Nucleus accumbens (tissue), 56 donors: Measurements from ENCODE around the gene NT5DC2.
A peak's percentile ranks its signal among the peaks of the same experiment; 100 is the strongest.
"Not testable (repeated sequence)": the region's sequence is repeated elsewhere in the genome, so short reads cannot be mapped to it uniquely, and the experiment has no call there.

ENCODE experiments used
- DNase-seq, 56 donors: peaks; one replicate each; lab custom pipeline; 2025; lab: John Stamatoyannopoulos, UW

NT5DC2 gene

DNA sequence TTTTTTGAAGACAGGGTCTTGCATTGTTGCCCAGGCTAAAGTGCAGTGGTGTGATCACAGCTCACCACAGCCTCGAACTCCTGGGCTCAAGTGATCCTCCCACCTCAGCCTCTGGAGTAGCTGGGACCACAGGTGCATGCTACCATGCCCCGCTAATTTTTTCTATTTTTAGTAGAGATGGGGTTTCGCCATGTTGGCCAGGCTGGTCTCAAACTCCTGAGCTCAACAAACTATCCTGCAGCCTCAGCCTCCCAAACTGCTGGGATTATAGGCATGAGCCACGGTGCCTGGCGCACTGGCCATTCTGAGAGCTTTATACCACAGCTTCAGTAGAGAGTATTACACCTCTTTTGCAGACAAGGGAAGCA is 7.0 kb downstream of the NT5DC2 start:
- not testable (repeated sequence) for DNase-seq

- DNase-seq, result no peak
Measured at GRCh38 chr3:52525680-52526561, 7.7 kb downstream of the NT5DC2 start.

DNA sequence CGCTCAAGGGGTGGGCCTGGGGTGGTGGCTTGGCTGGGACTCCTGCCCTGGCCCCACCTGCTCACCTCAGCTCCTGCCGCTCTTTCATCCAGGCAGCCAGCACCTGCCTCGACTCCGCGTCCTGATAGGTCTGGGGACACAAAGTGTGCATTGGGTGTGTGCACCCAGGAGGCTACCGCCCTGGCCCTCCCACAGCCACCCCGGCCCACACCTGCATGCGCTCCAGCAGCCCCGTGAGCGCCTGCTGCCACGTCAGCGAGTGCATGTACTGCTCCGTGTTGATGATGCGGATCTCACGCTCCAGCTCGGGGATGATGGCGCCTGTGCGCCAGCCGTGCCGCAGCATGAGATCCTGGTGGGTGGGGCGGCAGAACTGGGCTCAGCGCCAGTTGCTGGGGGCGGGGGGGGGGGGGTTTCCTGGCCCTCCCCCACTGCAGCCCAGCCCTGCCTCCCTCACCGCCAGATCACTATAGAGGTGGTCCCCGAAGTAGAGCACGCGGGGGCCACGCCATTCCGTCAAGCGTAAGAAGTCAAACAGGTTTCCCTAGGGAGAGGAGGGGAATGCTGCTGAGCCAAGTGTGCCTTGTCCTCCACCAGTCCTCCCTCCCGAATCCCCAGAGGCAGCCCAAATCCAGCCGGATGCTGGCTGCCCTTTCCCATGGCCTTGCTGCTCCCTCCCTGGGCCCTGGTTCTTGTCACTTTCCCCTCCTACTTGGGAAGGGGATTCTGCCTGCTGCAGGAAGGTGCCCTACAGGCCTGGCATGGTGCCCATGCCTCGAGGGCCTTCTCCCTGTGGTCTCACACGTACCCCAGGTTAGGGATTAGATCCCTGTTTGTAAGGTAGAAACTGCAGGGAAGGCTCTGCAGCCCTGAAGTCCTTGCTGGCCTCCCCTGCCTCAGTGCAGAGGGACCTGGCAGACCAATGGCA is 8.6 kb downstream of the NT5DC2 start:
- no peak for DNase-seq

DNA sequence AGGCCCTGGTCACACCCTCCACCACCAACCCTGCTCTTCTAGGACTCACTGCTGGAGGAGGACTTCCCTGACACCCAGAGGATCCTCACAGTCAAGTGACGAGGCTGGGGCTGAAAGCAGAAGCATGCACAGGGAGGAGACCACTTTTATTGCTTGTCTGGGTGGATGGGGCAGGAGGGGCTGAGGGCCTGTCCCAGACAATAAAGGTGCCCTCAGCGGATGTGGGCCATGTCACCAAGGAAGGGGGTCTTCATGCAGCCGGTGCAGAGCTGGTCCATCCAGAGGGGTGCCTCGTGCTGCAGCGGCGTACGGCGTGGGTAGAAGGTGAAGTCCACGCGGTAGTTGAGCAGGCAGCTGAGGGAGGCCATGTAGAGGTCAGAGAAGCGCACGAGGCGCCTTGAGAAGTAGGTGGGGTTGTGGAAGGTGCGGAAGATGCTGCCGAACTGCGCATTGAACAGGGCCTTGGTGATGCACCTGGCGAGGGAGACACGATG is 9.4 kb downstream of the NT5DC2 start:
- no peak for DNase-seq

- DNase-seq, result no peak
Measured at GRCh38 chr3:52523386-52524257, 10.0 kb downstream of the NT5DC2 start.

DNA sequence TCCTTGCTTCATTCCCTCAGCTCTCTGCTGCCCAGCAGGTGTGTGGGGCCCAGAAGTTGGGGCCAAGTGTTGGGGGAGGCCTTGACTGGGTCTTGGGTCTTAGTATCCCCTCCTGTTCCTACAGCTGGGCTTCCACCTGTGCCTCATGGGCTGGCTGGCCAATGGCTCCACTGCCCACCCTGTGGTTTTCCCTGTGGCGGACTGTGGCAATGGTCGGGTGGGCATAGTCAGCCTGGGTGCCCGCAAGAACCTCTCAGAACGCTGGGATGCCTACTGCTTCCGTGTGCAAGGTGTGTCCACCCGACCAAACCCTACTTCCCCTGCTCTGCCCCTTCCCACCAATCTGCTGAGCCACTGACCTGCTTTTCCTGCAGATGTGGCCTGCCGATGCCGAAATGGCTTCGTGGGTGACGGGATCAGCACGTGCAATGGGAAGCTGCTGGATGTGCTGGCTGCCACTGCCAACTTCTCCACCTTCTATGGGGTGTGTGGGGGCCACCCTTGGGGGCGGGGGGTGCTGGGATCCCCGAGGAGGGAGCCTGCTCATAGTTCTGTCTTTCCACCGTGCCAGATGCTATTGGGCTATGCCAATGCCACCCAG is 10.9 kb downstream of the NT5DC2 start:
- no peak for DNase-seq

GRCh38 chr3:52521881-52522650 is 11.6 kb downstream of the NT5DC2 start:
- DNase-seq, result no peak

GRCh38 chr3:52521488-52521824 is 12.2 kb downstream of the NT5DC2 start:
- no peak for DNase-seq

GRCh38 chr3:52520716-52521487 is 12.8 kb downstream of the NT5DC2 start:
- no peak for DNase-seq

DNA sequence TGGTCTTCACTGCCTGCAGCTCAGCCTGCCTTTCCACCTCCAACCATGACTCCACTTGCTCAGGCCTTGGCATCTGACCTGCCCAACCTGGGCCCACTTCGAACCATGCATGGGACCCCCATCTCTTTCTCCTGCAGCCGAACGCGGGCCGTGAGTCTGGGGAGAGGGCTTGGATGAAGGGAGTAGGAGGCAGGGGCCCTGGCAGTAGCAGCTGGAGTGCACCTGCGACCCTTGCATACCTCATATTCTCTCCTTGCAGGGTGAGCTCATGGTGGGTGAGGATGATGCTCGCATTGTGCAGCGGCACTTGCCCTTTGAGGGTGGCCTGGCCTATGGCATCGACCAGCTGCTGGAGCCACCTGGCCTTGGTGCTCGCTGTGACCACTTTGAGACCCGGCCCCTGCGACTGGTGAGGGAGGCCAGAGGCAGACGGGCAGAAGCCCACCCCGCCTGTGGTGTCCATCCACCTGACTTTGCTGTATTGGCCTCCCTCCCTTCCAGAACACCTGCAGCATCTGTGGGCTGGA is 13.5 kb downstream of the NT5DC2 start:
- DNase-seq, result no peak

- no peak for DNase-seq
Measured at GRCh38 chr3:52519445-52520140, 14.1 kb downstream of the NT5DC2 start.

DNA sequence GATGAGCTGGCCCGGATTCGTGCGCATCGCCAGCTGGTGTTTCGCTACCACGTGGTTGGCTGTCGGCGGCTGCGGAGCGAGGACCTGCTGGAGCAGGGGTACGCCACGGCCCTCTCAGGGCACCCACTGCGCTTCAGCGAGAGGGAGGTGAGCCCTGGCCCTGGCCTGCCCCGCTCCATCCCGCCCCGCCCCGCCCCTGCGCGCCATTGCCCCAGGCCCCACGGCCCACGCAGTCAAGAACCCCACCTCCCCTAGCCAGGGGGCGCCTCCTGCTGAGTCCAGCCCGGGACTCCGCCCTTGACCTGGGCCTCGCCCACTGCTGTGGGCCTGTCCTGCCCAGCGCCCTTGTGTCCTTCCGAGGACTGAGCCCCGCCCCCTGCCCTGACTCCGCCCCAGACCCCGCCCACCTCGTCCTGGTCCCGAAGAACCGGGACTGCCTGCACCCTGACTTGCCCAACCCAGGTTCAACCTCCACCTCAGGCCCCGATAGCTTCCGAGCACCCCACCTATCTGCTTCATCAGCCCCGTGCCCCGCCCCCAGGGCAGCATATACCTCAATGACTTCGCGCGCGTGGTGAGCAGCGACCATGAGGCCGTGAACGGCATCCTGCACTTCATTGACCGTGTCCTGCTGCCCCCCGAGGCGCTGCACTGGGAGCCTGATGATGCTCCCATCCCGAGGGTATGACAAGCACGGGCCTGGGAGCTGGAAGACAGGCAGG is 14.8 kb downstream of the NT5DC2 start:
- DNase-seq, result peak in 1 of 56 donors; percentile 45

DNA sequence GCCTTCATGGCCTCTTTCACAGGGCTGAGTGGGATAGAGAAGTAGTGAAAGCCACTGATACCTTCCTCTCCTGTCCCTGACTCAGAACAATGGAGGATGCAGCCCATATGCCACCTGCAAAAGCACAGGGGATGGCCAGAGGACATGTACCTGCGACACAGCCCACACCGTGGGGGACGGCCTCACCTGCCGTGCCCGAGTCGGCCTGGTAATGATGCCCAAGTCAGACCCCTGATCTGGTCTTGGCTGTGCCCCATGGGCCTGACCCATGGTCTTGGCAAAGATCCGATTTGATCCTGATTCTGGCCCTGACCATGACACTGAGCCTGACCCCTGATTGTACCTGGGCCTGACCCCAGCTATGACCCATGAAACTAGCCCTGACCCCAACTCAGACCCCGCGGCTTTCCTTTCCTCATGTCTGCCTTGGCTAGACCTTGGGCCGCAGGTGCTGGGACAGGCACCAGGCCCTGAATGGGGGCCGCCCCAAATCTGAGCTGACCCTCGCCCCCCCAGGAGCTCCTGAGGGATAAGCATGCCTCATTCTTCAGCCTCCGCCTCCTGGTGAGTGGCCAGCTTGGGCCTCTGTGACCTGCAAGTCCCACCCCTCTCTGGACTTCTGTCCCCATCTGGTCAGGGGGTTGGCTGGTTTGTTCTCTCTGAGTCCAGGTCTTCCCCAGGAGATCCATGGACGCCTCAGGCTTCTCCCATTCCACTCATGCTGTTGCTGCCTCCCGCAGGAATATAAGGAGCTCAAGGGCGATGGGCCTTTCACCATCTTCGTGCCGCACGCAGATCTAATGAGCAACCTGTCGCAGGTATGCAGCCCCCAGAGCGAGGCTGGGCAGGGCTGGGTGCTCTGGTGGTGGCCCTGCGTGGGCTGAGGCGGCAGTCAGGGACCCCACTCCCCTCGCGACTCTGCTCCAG is 15.6 kb downstream of the NT5DC2 start:
- DNase-seq, result no peak

- DNase-seq, result no peak
Measured at GRCh38 chr3:52516509-52517195, 17.0 kb downstream of the NT5DC2 start.

DNA sequence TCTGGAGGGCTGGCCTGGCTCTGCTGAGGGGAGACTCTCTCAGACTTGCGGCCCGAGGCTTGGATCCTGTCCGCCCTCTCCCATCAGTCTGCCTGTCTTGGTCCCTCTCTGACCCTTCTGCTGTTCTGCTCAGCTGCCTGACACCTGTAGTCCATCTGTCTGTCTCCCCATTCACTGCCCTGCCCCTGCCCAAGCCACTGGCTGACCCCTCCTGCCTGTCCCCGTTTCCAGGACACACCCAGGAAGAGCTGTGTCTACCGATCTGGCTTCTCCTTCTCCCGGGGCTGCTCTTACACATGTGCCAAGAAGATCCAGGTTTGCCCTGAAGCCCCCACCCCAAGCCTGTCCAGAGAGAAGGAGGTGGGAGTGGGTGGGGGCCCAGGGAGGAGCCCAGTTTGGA is 18.5 kb downstream of the NT5DC2 start:
- DNase-seq, result no peak
